H1 (cell line): Measurements from ENCODE around the gene CORO6. TPM values are rescaled to one million over a fixed set of nuclear protein-coding genes. Genes with fewer than 3 reads are reported as not detected.

Experiments used
- CTCF ChIA-PET: fragments of 300-600 bp; sonication (Branson Sonifier 250); formaldehyde crosslinking; loops from one replicate; lab custom pipeline; 2021; ENCODE audit not compliant: partially characterized antibody; lab: Charles Lee
- POLR2A ChIA-PET: fragments of 300-600 bp; sonication (Branson Sonifier 250); formaldehyde crosslinking; loops from one replicate; lab custom pipeline; 2021; ENCODE audit warnings: inconsistent platforms; ENCODE audit not compliant: partially characterized antibody; lab: Charles Lee
- DNase-seq, 2 experiments: peaks; one replicate each; pipeline versions ENCODE4 v3.0.0 to v3.0.0-alpha.2; 2010 to 2022; ENCODE audit warnings: low spot score in 2 of 2, low read depth in 1 of 2, mixed read lengths in 1 of 2
- FAIRE-seq: peaks from 2 replicates; lab custom pipeline; 2011; peaks lifted over from hg19 to GRCh38; lab: Jason Lieb, UNC
- H2AFZ ChIP-seq: 2 replicates; pipeline ENCODE4 v1.8.1; 2012; ENCODE audit warnings: low read length, inconsistent platforms
- H2AK5ac ChIP-seq: 2 replicates; pipeline ENCODE4 v1.6.1; 2013; ENCODE audit warnings: low read depth, low read length
- H2BK120ac ChIP-seq: replicated peaks from 2 replicates; pipeline ENCODE3; 2013; ENCODE audit warnings: low read depth, low read length, inconsistent platforms
- H2BK12ac ChIP-seq: 2 replicates; pipeline ENCODE4 v1.6.1; 2013; ENCODE audit warnings: low read depth, low read length
- H2BK15ac ChIP-seq: 2 replicates; pipeline ENCODE4 v1.6.1; 2013; ENCODE audit warnings: low read length
- H2BK20ac ChIP-seq: 2 replicates; pipeline ENCODE4 v1.6.1; 2013; ENCODE audit warnings: low read length
- H2BK5ac ChIP-seq: 2 replicates; pipeline ENCODE4 v1.6.1; 2013; ENCODE audit warnings: low read depth, low read length
- H3K14ac ChIP-seq: 2 replicates; pipeline ENCODE4 v1.6.1; 2013; ENCODE audit warnings: inconsistent platforms; ENCODE audit not compliant: insufficient read length
- H3K18ac ChIP-seq: 2 replicates; pipeline ENCODE4 v1.6.1; 2013; ENCODE audit warnings: low read length; ENCODE audit errors: extremely low read depth
- H3K23ac ChIP-seq: 2 replicates; pipeline ENCODE4 v1.6.1; 2013; ENCODE audit warnings: inconsistent platforms; ENCODE audit not compliant: insufficient read length
- H3K23me2 ChIP-seq: 2 replicates; pipeline ENCODE4 v1.6.1; 2013; ENCODE audit warnings: low read depth, low read length
- H3K27ac ChIP-seq: 2 replicates; pipeline ENCODE4 v1.6.1; 2011; ENCODE audit warnings: low read depth, low read length, inconsistent platforms
- H3K27me3 ChIP-seq, 4 experiments: replicated peaks in 1 of 4; 1 replicate in 1 of 4; 2 replicates in 3 of 4; pipeline versions ENCODE4 v1.6.1 to v1.8.1; 2011 to 2013; ENCODE audit warnings: low read length in 3 of 4, mild to moderate bottlenecking in 3 of 4, inconsistent platforms in 2 of 4, mixed read lengths in 2 of 4, moderate library complexity in 1 of 4; ENCODE audit not compliant: control insufficient read depth in 3 of 4, insufficient read depth in 3 of 4; ENCODE audit errors: extremely low read depth in 1 of 4
- H3K36me3 ChIP-seq, 4 experiments: 2 replicates each; pipeline versions ENCODE4 v1.6.1 to v1.8.1; 2011 to 2013; ENCODE audit warnings: mild to moderate bottlenecking in 4 of 4, low read length in 3 of 4, moderate library complexity in 2 of 4, control low read depth in 1 of 4, inconsistent platforms in 1 of 4; ENCODE audit not compliant: insufficient read depth in 4 of 4, control insufficient read depth in 2 of 4
- H3K4ac ChIP-seq: replicated peaks from 2 replicates; pipeline ENCODE3; 2013; ENCODE audit warnings: low read length, low read depth, mixed read lengths, inconsistent platforms; ENCODE audit not compliant: insufficient read length
- H3K4me1 ChIP-seq, 4 experiments: replicated peaks in 1 of 4; 1 replicate in 1 of 4; 2 replicates in 3 of 4; pipeline versions ENCODE4 v1.6.1 to v1.8.1; 2011 to 2013; ENCODE audit warnings: low read length in 3 of 4, inconsistent platforms in 2 of 4, mixed read lengths in 1 of 4; ENCODE audit not compliant: insufficient read depth in 4 of 4, control insufficient read depth in 3 of 4
- H3K4me2 ChIP-seq, 2 experiments: 2 replicates each; pipeline versions ENCODE4 v1.6.1 to v1.8.1; 2011 to 2013; ENCODE audit warnings: low read depth in 2 of 2, low read length in 2 of 2, control low read depth in 1 of 2, inconsistent platforms in 1 of 2, mild to moderate bottlenecking in 1 of 2; ENCODE audit not compliant: insufficient read depth in 1 of 2
- H3K4me3 ChIP-seq, 4 experiments: fragments of 200-600, 300-600 bp in 1 of 4; sonication (generic), shearing (Covaris generic), sonication (Bioruptor Twin) in 1 of 4; 2 replicates each; pipeline versions ENCODE4 v1.5.1 to v1.8.1; 2011 to 2016; ENCODE audit warnings: low read length in 4 of 4, low read depth in 3 of 4, control low read depth in 2 of 4, inconsistent platforms in 2 of 4, mild to moderate bottlenecking in 2 of 4, mixed read lengths in 1 of 4, moderate library complexity in 1 of 4; ENCODE audit not compliant: insufficient read depth in 2 of 4; ENCODE audit errors: extremely low read depth in 1 of 4
- H3K56ac ChIP-seq: replicated peaks from 2 replicates; pipeline ENCODE3; 2013; ENCODE audit warnings: low read depth, mild to moderate bottlenecking, mixed read lengths, low read length, inconsistent platforms; ENCODE audit not compliant: insufficient read length
- H3K79me1 ChIP-seq: 2 replicates; pipeline ENCODE4 v1.6.1; 2013; ENCODE audit warnings: low read depth, low read length, control low read depth
- H3K79me2 ChIP-seq, 2 experiments: 2 replicates each; pipeline versions ENCODE4 v1.6.1 to v1.8.1; 2012 to 2013; ENCODE audit warnings: low read length in 2 of 2, mild to moderate bottlenecking in 2 of 2, inconsistent platforms in 1 of 2; ENCODE audit not compliant: insufficient read depth in 2 of 2, control insufficient read depth in 1 of 2
- H3K9ac ChIP-seq, 4 experiments: replicated peaks in 1 of 4; 1 replicate in 1 of 4; 2 replicates in 3 of 4; pipeline versions ENCODE4 v1.6.1 to v1.8.1; 2011 to 2013; ENCODE audit warnings: low read depth in 3 of 4, low read length in 3 of 4, control low read depth in 2 of 4, mild to moderate bottlenecking in 2 of 4, moderate library complexity in 2 of 4, inconsistent platforms in 1 of 4; ENCODE audit errors: extremely low read depth in 1 of 4
- H3K9me3 ChIP-seq, 2 experiments: 2 replicates each; pipeline versions ENCODE4 v1.6.1 to v1.8.1; 2012 to 2013; ENCODE audit warnings: mild to moderate bottlenecking in 2 of 2, moderate library complexity in 2 of 2, control low read depth in 1 of 2, inconsistent platforms in 1 of 2, low read depth in 1 of 2, low read length in 1 of 2, mixed read lengths in 1 of 2; ENCODE audit not compliant: insufficient read depth in 2 of 2
- H4K20me1 ChIP-seq, 2 experiments: replicated peaks in 1 of 2; 2 replicates each; pipeline versions ENCODE3 to v1.8.1; 2011 to 2013; ENCODE audit warnings: inconsistent platforms in 2 of 2, low read length in 2 of 2, mild to moderate bottlenecking in 1 of 2; ENCODE audit not compliant: insufficient read depth in 2 of 2, control insufficient read depth in 1 of 2
- H4K5ac ChIP-seq: 2 replicates; pipeline ENCODE4 v1.6.1; 2013; ENCODE audit warnings: low read length, low read depth, mixed read lengths, inconsistent platforms; ENCODE audit not compliant: insufficient read length
- H4K8ac ChIP-seq: 2 replicates; pipeline ENCODE4 v1.8.0; 2013; ENCODE audit warnings: mild to moderate bottlenecking, moderate library complexity, low read length, inconsistent platforms; ENCODE audit not compliant: insufficient read depth; ENCODE audit errors: extremely low read depth
- H4K91ac ChIP-seq: replicated peaks from 2 replicates; pipeline ENCODE3; 2013; ENCODE audit warnings: low read length, mixed read lengths, inconsistent platforms; ENCODE audit not compliant: insufficient read length
- CEBPB ChIP-seq: IDR thresholded peaks from 2 replicates; pipeline ENCODE4 v1.6.1; 2012; ENCODE audit warnings: low read depth, low read length
- EGR1 ChIP-seq: IDR thresholded peaks from 2 replicates; pipeline ENCODE4 v1.6.1; 2011; ENCODE audit warnings: low read depth, low read length, borderline replicate concordance
- GABPA ChIP-seq: IDR thresholded peaks from 2 replicates; pipeline ENCODE4 v1.6.1; 2011; ENCODE audit warnings: mild to moderate bottlenecking, low read length, moderate library complexity, borderline replicate concordance; ENCODE audit not compliant: insufficient read depth
- KDM4A ChIP-seq: IDR thresholded peaks from one replicate; pipeline ENCODE4 v1.7.1; 2012; ENCODE audit warnings: low read depth, mild to moderate bottlenecking, moderate library complexity, low read length, inconsistent platforms; ENCODE audit not compliant: severe bottlenecking
- POU5F1 ChIP-seq: IDR thresholded peaks from 2 replicates; pipeline ENCODE4 v1.6.1; 2011; ENCODE audit warnings: low read depth, mild to moderate bottlenecking, low read length, moderate library complexity
- SIN3A ChIP-seq, 2 experiments: IDR thresholded peaks in 1 of 2; conservative IDR thresholded peaks in 1 of 2; 2 replicates each; pipeline ENCODE4 v1.6.1; 2011 to 2012; ENCODE audit warnings: low read length in 2 of 2, improper control_type of control experiment in 1 of 2, low read depth in 1 of 2, mild to moderate bottlenecking in 1 of 2
- TAF7 ChIP-seq: optimal IDR thresholded peaks from 2 replicates; pipeline ENCODE3; 2011; ENCODE audit warnings: low read depth, mild to moderate bottlenecking, inconsistent platforms, low read length, moderate library complexity, borderline replicate concordance
- TEAD4 ChIP-seq: IDR thresholded peaks from 2 replicates; pipeline ENCODE4 v1.6.1; 2012; ENCODE audit warnings: low read depth, low read length, inconsistent platforms, mixed read lengths
- WGBS, 2 experiments: shearing (Covaris generic) in 1 of 2; methylation state at CpG; one replicate each; pipeline versions ENCODE4 v1.1.6 to v1.1.7; 2013 to 2015; ENCODE audit warnings: low lambda C conversion rate in 2 of 2, mixed read lengths in 2 of 2, inconsistent platforms in 1 of 2, low coverage in 1 of 2, missing lambda C conversion rate in 1 of 2; ENCODE audit not compliant: insufficient replicate concordance in 2 of 2, insufficient coverage in 1 of 2, insufficient read length in 1 of 2; ENCODE audit errors: extremely low coverage in 1 of 2, missing lambda C conversion rate in 1 of 2; 5-methylcytosine and 5-hydroxymethylcytosine counted together
- polyA plus RNA-seq, 7 experiments: library from polyadenylated mRNA; depleted of rRNA in 3 of 7; stranded (reverse) in 5 of 7; unstranded in 2 of 7; fragments of >200 nt in 5 of 7; fragments of 200-250 nt in 2 of 7; gene quantifications; 1 replicate in 5 of 7; 2 replicates in 1 of 7; 4 replicates in 1 of 7; pipeline versions ENCODE4 v1.2.1 to v1.2.3, GENCODE V29; 2011 to 2013; ENCODE audit warnings: missing spikeins in 2 of 7, mixed read lengths in 2 of 7
- total RNA-seq: library from RNA; stranded (reverse); fragmentation: NEBNext Ultra II Directional; extraction: Animal tissue kit (Norgen Biotek cat#: 25700); gene quantifications from 2 replicates; pipeline ENCODE4 v1.2.1, GENCODE V29; 2021

CORO6 gene
- total and polyA plus RNA-seq, 2 of the 8 experiments (the other 6 are each of a cell fraction or from before 2014, with no cell fraction given) = 2.5 to 8.6 TPM

DNA sequence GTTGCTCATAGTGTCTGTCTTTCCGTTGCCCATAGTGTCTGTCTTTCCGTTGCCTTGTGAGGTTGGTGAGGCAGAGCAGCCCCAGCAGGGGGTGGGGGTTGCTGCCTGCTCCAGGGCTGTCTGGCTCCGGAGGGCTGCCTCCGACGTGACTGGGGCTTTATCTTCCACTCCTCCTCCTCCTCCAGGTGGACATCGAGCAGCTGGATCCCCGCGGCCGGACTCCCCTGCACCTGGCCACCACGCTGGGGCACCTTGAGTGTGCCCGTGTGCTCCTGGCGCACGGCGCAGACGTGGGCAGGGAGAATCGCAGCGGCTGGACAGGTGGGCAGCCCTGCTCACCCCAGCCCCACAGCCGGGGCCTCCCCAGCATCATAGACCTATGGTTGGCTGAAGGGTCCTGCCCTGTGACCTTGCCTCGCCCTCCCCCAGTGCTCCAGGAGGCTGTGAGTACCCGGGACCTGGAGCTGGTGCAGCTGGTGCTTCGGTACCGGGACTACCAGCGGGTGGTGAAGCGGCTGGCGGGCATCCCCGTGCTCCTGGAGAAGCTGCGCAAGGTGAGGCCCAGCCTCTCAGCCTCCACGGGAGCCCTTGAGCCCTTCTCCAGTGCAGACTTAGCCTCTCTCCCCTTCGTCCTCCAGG lies 15.0 kb downstream of the CORO6 start:
- POLR2A ChIA-PET = interaction anchor here (1.1 to 1.7 kb wide), 4 partner anchors 8 to 13 kb away, joined by 3 to 8 read pairs (median 4); no protein-coding TSS in a partner anchor

More for the DNA sequence above, 15.0 kb downstream of the CORO6 start:
- Histone ChIP-seq H3K27ac (no peak overlapping the region), H3K36me3 (peaks cover 0 to 2% (median 0%) of the 10 kb centered on the region in 4 experiments; a peak in 1 of 8 replicates), H2BK120ac (no peak overlapping the region), H3K18ac (no peak overlapping the region), H3K4ac (no peak overlapping the region), H3K79me1 (peaks cover 2% of the 10 kb centered on the region; the same call in 1 of the 2 replicates), H2BK15ac (no peak overlapping the region), H2AK5ac (no peak overlapping the region), H3K79me2 (no peaks in the 10 kb centered on the region), H3K4me2 (no peak overlapping the region), H3K4me3 (no peak overlapping the region), H4K91ac (no peak overlapping the region), H3K9ac (no peak overlapping the region), H3K4me1 (no peaks in the 10 kb centered on the region; a peak in 1 of 7 replicates), H4K5ac (no peak overlapping the region), H3K23ac (no peak overlapping the region), H4K8ac (no peak overlapping the region), H2BK12ac (no peak overlapping the region), H3K27me3 (peaks cover 0 to 2% (median under 1%) of the 10 kb centered on the region in 4 experiments; a peak in 2 of 7 replicates), H3K56ac (no peak overlapping the region), H2BK5ac (no peak overlapping the region), H3K23me2 (no peaks in the 10 kb centered on the region), H2BK20ac (no peak overlapping the region), H3K14ac (no peak overlapping the region), H4K20me1 (peaks cover 0 to 7% of the 10 kb centered on the region in 2 experiments), H2AFZ (no peak overlapping the region), H3K9me3 (peaks cover 0 to 8% of the 10 kb centered on the region in 2 experiments; a peak in 1 of 4 replicates)
- TF ChIP-seq TEAD4 (no peak), GABPA (no peak), EGR1 (no peak), SIN3A (conservative IDR thresholded peaks at IDR 0.05 in 1 of 2, IDR thresholded peaks at IDR 0.05 in 1 of 2; ENCODE audit: low read depth in 1 of 2, low read length in 2 of 2) (no peak), POU5F1 (no peak), CEBPB (no peak), TAF7 (no peak), KDM4A (no peak)
- CTCF ChIA-PET = interaction anchor here (1.1 to 2.1 kb wide), 8 partner anchors 9 to 32 kb away, joined by 4 to 13 read pairs (median 6); partner anchors contain the start of gene ANKRD13B
- FAIRE-seq = no peak
- 93% methylated on average over 24 of the region's 29 CpGs; no CpG with 5 or more reads in 1 of the 2 experiments for WGBS, 2 experiments
- no peak for DNase-seq
